GM12875 (cell line): ENCODE measurements around the gene ANKRD13D.

ENCODE experiments used
- H3K4me3 ChIP-seq: one replicate; pipeline ENCODE4 v1.5.1; 2011; ENCODE audit warnings: low read depth, low read length, control low read depth
- CTCF ChIP-seq: IDR thresholded peaks from 2 replicates; pipeline ENCODE4 v1.5.1; 2011; ENCODE audit warnings: low read depth, mild to moderate bottlenecking, control low read depth, inconsistent platforms, low read length, moderate library complexity, borderline replicate concordance; ENCODE audit not compliant: insufficient read depth

The ANKRD13D gene

GRCh38 chr11:67302571-67303131, 13.5 kb downstream of the ANKRD13D start:
- TF ChIP-seq CTCF = no peak
- no peak overlapping the region for H3K4me3 ChIP-seq

GRCh38 chr11:67303132-67303834, 14.2 kb downstream of the ANKRD13D start, which contains the start of gene SSH3:
Gene SSH3 (plus strand): TSS chr11:67303530. CDS start chr11:67303626, 96 bp downstream.
- H3K4me3 ChIP-seq = no peak within 1 kb of the TSS
- TF ChIP-seq CTCF = no peak

- TF ChIP-seq CTCF = no peak
- H3K4me3 ChIP-seq = no peak overlapping the region
Measured at GRCh38 chr11:67303835-67304411, 14.8 kb downstream of the ANKRD13D start.

GRCh38 chr11:67304511-67305113, 15.5 kb downstream of the ANKRD13D start:
- H3K4me3 ChIP-seq = no peak overlapping the region
- no peak for TF ChIP-seq CTCF

GRCh38 chr11:67306769-67307544, 17.9 kb downstream of the ANKRD13D start:
- no peak overlapping the region for H3K4me3 ChIP-seq
- TF ChIP-seq CTCF = no peak

GRCh38 chr11:67307545-67308001, 18.5 kb downstream of the ANKRD13D start:
- no peak overlapping the region for H3K4me3 ChIP-seq
- TF ChIP-seq CTCF = no peak
